Astrocyte of the cerebellum (primary cell): ENCODE results near the gene KNCN.

Experiments used
- DNase-seq: peaks from one replicate; pipeline ENCODE4 v3.0.0-alpha.2; 2011; ENCODE audit warnings: low read depth
- H3K4me3 ChIP-seq: 2 replicates; pipeline ENCODE4 v1.5.1; 2011; ENCODE audit warnings: mild to moderate bottlenecking, low read depth, low read length, moderate library complexity
- CTCF ChIP-seq: IDR thresholded peaks from 2 replicates; pipeline ENCODE4 v1.5.1; 2012; ENCODE audit warnings: low read length, low read depth, moderate library complexity, mild to moderate bottlenecking; ENCODE audit errors: missing control alignments
- in situ Hi-C: cut with HindIII; loops from 2 replicates; pipeline ENCODE4 v1.10.0; 2017; ENCODE audit warnings: low sequenced_read_pairs

The KNCN gene

GRCh38 chr1:46551597-46552095 lies at the start of gene KNCN:
Gene KNCN, minus strand, starts transcription at chr1:46551647. Its CDS starts 432 bp downstream, at chr1:46551215.
- DNase-seq = no peak
- H3K4me3 ChIP-seq = no peak within 1 kb of the TSS
- no peak for TF ChIP-seq CTCF
- in situ Hi-C loops = no loop called here

DNA sequence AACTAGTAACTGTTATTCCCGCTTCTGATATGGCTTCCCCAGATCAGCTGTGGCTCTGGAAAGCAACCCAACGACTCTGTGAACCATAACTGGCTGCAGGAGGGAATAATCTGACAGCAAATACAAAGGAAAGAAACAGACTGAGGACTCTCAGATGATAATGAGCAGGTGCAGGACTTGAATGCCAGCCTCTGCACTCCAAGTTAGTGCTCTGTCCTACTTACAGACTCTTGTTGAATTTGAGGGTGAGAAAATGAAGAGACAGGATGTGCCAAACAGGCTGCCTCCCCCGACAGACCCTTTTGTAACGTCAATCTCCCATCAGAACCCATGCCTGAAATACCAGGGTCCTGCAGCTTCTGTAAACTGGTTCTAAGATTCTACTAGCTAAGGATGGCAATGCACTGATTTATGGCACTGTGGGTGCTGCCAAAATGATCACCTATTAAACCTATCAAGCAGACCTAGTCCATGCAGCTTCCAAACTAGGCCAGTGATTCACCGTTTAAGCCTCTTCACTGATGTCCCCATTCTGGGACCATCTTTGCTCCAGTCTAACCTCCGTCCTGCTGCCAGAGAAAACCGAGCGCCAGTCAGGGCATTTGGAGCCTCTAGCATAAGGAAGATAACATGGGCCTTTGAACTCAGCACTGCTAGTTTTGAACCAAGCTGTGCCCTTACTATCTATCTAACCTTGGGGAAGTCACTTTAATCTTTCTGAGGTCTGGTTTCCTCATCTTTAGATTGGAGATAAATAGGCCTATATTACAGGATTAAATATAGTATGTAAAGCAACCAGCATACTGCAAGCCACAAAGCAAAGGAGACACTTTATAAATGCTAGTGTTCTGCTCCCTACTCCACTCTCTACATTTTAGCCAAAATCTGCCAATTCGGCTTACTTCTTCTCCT lies 47.9 kb upstream of the KNCN start:
- H3K4me3 ChIP-seq = no peak overlapping the region
- no peak for DNase-seq
- no peak for TF ChIP-seq CTCF
- in situ Hi-C loops = no loop called here

- in situ Hi-C loops = no loop called here
- no peak for DNase-seq
These were observed 45.4 kb upstream of the KNCN start for GRCh38 chr1:46596846-46597245.

DNA sequence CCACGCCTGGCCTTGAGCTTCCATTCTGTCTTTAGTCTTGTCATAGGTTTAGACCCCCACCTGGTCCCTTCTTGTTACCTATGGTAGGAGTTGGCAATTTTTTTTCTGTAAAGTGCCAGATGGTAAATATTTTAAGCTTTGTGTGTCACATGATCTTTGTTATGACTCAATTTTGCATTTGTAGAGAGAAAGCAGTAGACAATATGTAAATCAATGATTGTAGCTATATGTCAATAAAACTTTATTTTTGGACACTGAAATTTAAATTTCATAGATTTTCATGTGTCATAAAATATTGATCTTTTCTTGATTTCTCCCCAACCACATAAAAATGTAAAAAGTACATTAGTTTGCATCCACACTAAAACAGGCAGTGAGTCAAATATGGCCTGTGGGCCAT lies 44.6 kb upstream of the KNCN start:
- TF ChIP-seq CTCF = no peak
- no peak for DNase-seq
- in situ Hi-C loops = no loop called here
- H3K4me3 ChIP-seq = no peak overlapping the region

More at GRCh38 chr1:46596846-46597245, 45.4 kb upstream of the KNCN start:
- no peak overlapping the region for H3K4me3 ChIP-seq
- no peak for TF ChIP-seq CTCF

DNA sequence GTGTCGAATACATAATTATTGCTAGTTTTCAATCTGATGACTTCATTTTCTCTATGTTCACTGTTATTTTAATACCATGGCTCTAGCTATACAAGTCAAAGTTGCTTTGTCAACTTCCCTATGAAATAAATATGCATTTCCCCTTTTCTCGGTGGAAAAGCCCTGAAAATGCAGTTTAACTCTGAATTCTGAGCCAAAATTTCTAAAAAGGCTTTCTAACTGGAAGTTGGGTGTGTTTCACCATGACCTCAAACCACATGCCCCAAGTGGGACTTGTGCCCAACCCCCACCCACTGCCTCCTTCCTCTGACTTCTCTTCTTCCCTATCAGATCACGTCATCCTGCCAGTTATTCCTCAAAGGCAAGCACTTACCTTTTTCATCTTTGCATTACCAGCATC lies 43.7 kb upstream of the KNCN start:
- no peak overlapping the region for H3K4me3 ChIP-seq
- no peak for DNase-seq
- in situ Hi-C loops = no loop called here
- TF ChIP-seq CTCF = no peak

DNA sequence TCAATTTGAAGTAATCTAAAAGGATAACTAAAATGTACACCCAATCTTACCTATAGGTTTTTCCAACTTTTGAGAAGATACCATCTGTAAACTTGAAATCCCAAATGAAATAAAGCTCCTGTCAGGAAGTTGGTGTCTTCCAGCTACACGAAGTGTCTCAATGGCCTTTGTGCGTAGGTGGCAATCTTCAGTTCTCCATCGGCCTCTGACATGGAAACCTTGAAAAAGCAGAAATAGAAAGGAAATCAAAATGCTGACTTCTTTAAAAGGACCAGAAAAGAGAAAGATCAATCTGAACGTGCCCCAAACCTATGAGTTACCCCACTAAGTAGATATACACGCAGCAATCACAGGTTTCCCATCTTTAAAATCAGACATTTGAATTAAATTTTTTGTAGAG lies 42.6 kb upstream of the KNCN start:
- TF ChIP-seq CTCF = no peak
- H3K4me3 ChIP-seq = no peak overlapping the region
- DNase-seq = no peak
- in situ Hi-C loops = no loop called here
